Heart left ventricle (tissue), 13 donors: ENCODE data around the gene LIN52.

Source experiments
- POLR2A ChIP-seq, 2 donors: fragments of 450-650 bp; IDR thresholded peaks; one replicate each; pipeline ENCODE4 v1.6.1; 2017; ENCODE audit warnings: antibody characterized with exemption in 2 of 2, mild to moderate bottlenecking in 2 of 2, moderate library complexity in 2 of 2
- TF ChIP-seq, protein P1 (sequence below), 12 donors: fragments of 200-600 bp; sonication (generic) in 4 of 12; IDR thresholded peaks; one replicate each; pipeline versions ENCODE4 v1.5.0 to v1.8.0; 2018 to 2022; ENCODE audit warnings: antibody characterized with exemption in 12 of 12, mild to moderate bottlenecking in 5 of 12
- donor health status: ischemic (EF 13 %, LVEDD 7.1; RV severe dilation, severe dysfunction).
- donor health status: DM: no; HTN: yes; CAD: no.
- donor health status: DM: no; HTN: no; CAD: no.
- donor health status: ischemic (EF 25% LVEDD 6.9; RV normal size, moderate dysfunction).
- donor health status: ischemic (EF 25% LVEDD 5.7; RV mildly dilated, moderate dysfunction).
- donor health status: ischemic (EF 35%, LVEDD 5.7; RV mildly dilated, moderate dysfunction).
- donor health status: nonischemic (EF 11% LVEDD 7.7; RV severe dilation, severe dysfunction).
- donor health status: DM: yes; HTN: yes; CAD: no.
- donor health status: PGD.
- donor health status: ischemic (EF 29% LVEDD 5.4; RV normal size, mild dysfunction).
- donor health status: nonischemic (EF 23%, LVEDD 6.1; RV moderate dilation, normal function).

DNA sequence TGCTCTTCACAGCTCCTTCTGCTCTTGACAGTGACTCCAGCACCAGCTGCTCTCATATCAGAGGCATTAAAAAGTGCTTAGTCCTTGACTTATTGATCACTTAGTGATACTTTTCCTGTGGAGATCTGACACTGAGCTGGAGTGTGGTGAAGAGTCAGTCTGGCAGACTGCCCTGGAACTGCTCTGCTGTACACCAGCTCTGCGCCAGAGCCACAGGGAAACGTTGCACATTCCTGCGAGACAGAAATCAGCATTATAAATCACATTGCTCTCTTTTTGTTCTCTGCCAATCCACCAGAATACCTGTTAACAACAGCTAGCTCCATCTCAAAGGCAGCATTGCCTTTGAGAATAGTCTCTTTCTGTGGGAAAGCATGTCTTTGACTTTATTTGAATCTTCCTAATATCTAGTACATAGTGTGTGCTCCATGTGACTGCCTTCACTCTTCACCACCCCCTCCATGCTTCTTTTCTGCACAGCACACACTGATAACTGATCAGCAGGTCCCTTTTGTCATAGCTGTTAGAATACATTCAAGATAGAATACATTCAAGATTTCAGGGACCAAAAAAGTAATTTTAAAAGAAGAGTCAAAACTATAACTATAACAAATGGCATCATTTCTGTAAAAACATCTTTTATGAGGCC is 106.3 kb downstream of the LIN52 start:
- TF ChIP-seq, protein P1, sequence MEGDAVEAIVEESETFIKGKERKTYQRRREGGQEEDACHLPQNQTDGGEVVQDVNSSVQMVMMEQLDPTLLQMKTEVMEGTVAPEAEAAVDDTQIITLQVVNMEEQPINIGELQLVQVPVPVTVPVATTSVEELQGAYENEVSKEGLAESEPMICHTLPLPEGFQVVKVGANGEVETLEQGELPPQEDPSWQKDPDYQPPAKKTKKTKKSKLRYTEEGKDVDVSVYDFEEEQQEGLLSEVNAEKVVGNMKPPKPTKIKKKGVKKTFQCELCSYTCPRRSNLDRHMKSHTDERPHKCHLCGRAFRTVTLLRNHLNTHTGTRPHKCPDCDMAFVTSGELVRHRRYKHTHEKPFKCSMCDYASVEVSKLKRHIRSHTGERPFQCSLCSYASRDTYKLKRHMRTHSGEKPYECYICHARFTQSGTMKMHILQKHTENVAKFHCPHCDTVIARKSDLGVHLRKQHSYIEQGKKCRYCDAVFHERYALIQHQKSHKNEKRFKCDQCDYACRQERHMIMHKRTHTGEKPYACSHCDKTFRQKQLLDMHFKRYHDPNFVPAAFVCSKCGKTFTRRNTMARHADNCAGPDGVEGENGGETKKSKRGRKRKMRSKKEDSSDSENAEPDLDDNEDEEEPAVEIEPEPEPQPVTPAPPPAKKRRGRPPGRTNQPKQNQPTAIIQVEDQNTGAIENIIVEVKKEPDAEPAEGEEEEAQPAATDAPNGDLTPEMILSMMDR (IDR thresholded peaks at IDR 0.05): no peak
- no peak for TF ChIP-seq POLR2A (IDR thresholded peaks at IDR 0.05)
